Measurements from ENCODE around the gene ESRRB.

- TF ChIP-seq EP300 (IDR thresholded peaks at IDR 0.05) (no peak), POLR2A (IDR thresholded peaks at IDR 0.05) (no peak)
- TF ChIP-seq, protein P1, sequence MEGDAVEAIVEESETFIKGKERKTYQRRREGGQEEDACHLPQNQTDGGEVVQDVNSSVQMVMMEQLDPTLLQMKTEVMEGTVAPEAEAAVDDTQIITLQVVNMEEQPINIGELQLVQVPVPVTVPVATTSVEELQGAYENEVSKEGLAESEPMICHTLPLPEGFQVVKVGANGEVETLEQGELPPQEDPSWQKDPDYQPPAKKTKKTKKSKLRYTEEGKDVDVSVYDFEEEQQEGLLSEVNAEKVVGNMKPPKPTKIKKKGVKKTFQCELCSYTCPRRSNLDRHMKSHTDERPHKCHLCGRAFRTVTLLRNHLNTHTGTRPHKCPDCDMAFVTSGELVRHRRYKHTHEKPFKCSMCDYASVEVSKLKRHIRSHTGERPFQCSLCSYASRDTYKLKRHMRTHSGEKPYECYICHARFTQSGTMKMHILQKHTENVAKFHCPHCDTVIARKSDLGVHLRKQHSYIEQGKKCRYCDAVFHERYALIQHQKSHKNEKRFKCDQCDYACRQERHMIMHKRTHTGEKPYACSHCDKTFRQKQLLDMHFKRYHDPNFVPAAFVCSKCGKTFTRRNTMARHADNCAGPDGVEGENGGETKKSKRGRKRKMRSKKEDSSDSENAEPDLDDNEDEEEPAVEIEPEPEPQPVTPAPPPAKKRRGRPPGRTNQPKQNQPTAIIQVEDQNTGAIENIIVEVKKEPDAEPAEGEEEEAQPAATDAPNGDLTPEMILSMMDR (IDR thresholded peaks at IDR 0.05) = no peak
These were observed 86.4 kb downstream of the ESRRB start for GRCh38 chr14:76462330-76462729.

Data from ovary (tissue), 3 donors.